MCF 10A (cell line): ENCODE results near the gene WDR4. TPM values are rescaled to one million over a fixed set of nuclear protein-coding genes. Genes with fewer than 3 reads are reported as not detected.

ENCODE experiments used
- BruUV-seq: library from RNA; stranded (reverse); fragments of 400-500 nt; replicated peaks from 2 replicates; lab custom pipeline; 2021; lab: Mats Ljungman, UMichigan
- CTCF ChIA-PET: fragments of 300-600 bp; sonication (Branson Sonifier 250); formaldehyde crosslinking; extraction: SDS; loops from one replicate; lab custom pipeline; 2021; ENCODE audit warnings: antibody characterized with exemption, inconsistent platforms; lab: Yijun Ruan, JAX
- POLR2A ChIA-PET: fragments of 300-600, 350-650 bp; sonication (Branson Sonifier 250); formaldehyde crosslinking; extraction: SDS; loops from one replicate; lab custom pipeline; 2020; ENCODE audit warnings: antibody characterized with exemption, inconsistent platforms; lab: Yijun Ruan, JAX
- DNase-seq: peaks from one replicate; pipeline ENCODE4 v3.0.0-alpha.2; 2018; ENCODE audit not compliant: unreplicated experiment
- H3K27ac Mint-ChIP-seq: one replicate; pipeline ENCODE4 v1.8.0; 2022; ENCODE audit warnings: mild to moderate bottlenecking, low read depth, mixed read lengths; ENCODE audit not compliant: unreplicated experiment
- H3K27me3 Mint-ChIP-seq: one replicate; pipeline ENCODE4 v1.8.0; 2022; ENCODE audit warnings: mixed read lengths; ENCODE audit not compliant: insufficient read depth, unreplicated experiment
- H3K36me3 Mint-ChIP-seq: one replicate; pipeline ENCODE4 v1.8.0; 2022; ENCODE audit warnings: mild to moderate bottlenecking, moderate library complexity, mixed read lengths; ENCODE audit not compliant: insufficient read depth, unreplicated experiment
- H3K4me1 Mint-ChIP-seq: one replicate; pipeline ENCODE4 v1.8.0; 2022; ENCODE audit warnings: mixed read lengths; ENCODE audit not compliant: insufficient read depth, unreplicated experiment
- H3K4me3 Mint-ChIP-seq: one replicate; pipeline ENCODE4 v1.8.0; 2022; ENCODE audit warnings: mild to moderate bottlenecking, moderate library complexity, mixed read lengths; ENCODE audit not compliant: unreplicated experiment
- H3K9me3 Mint-ChIP-seq: one replicate; pipeline ENCODE4 v1.8.0; 2022; ENCODE audit warnings: mixed read lengths; ENCODE audit not compliant: unreplicated experiment
- CTCF ChIP-seq: fragments of 200-600 bp; IDR thresholded peaks from one replicate; pipeline ENCODE4 v1.8.0; 2022; ENCODE audit warnings: antibody characterized with exemption, mild to moderate bottlenecking; ENCODE audit not compliant: unreplicated experiment
- intact Hi-C: fragments of 100-400 bp; cut with micrococcal nuclease; formaldehyde crosslinking; loops from 2 replicates; pipeline ENCODE4 v1.14.1; 2022
- total RNA-seq: library from RNA; stranded (reverse); gene quantifications from 2 replicates; pipeline ENCODE4 v1.2.3, GENCODE V29; 2022

WDR4 gene
- total RNA-seq, 1 experiment from 2014 or later, result 34.4 TPM

DNA sequence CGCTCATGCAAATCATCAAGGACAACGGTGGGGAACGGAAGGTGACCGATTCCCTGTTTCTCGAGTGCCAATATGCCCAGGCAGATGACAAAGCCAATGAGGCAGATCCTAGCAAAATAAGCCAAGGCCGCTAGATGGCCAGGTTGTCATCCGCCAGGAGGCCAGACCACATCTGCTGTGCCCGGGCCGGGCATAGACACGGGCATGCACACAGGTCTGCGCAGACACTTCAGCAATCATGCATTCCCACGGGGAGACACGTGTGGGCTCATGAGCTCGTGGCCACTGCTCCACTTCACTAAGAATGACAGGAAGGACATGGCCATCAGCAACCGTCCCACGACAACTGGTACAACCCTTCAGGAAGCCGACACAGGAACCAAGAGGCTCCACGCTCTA lies 23.4 kb downstream of the WDR4 start:
- BruUV-seq, result no TSS peak
- no peaks in the 10 kb centered on the region for H3K9me3 Mint-ChIP-seq
- intact Hi-C loops, result no loop called here

GRCh38 chr21:42855171-42855936 lies 24.0 kb downstream of the WDR4 start:
- H3K9me3 Mint-ChIP-seq, result no peaks in the 10 kb centered on the region
- no peak for TF ChIP-seq CTCF
- POLR2A ChIA-PET, result interaction anchor here (0.6 kb wide), 1 partner anchor 13 kb away, joined by 3 read pairs; no protein-coding TSS in a partner anchor
- no peak overlapping the region for H3K27ac Mint-ChIP-seq
- H3K4me1 Mint-ChIP-seq, result no peaks in the 10 kb centered on the region
- no TSS peak for BruUV-seq
- CTCF ChIA-PET, result interaction anchor here (0.6 to 0.8 kb wide), 3 partner anchors 9 to 37 kb away, joined by 3 to 4 read pairs (median 4); no protein-coding TSS in a partner anchor
- H3K36me3 Mint-ChIP-seq, result peaks cover 92% of the 10 kb centered on the region
- intact Hi-C loops, result no loop called here
- H3K4me3 Mint-ChIP-seq, result no peak overlapping the region
- DNase-seq, result no peak
- H3K27me3 Mint-ChIP-seq, result no peaks in the 10 kb centered on the region

More for the DNA sequence above, 23.4 kb downstream of the WDR4 start:
- no peaks in the 10 kb centered on the region for H3K27me3 Mint-ChIP-seq
- POLR2A ChIA-PET, result interaction anchor here (0.6 kb wide), 1 partner anchor 13 kb away, joined by 3 read pairs; no protein-coding TSS in a partner anchor
- no peak for DNase-seq
- CTCF ChIA-PET, result no interaction called here
- H3K36me3 Mint-ChIP-seq, result peaks cover 92% of the 10 kb centered on the region
- H3K4me1 Mint-ChIP-seq, result no peaks in the 10 kb centered on the region
- H3K27ac Mint-ChIP-seq, result no peak overlapping the region
- no peak overlapping the region for H3K4me3 Mint-ChIP-seq
- TF ChIP-seq CTCF, result no peak

GRCh38 chr21:42854246-42855010 lies 24.9 kb downstream of the WDR4 start:
- H3K9me3 Mint-ChIP-seq, result no peaks in the 10 kb centered on the region
- H3K4me1 Mint-ChIP-seq, result no peaks in the 10 kb centered on the region
- BruUV-seq, result no TSS peak
- ChIA-PET POLR2A (no interaction called here), CTCF (interaction anchor here (0.6 to 0.8 kb wide), 2 partner anchors 10 to 37 kb away, joined by 3 to 4 read pairs; no protein-coding TSS in a partner anchor)
- H3K27me3 Mint-ChIP-seq, result no peaks in the 10 kb centered on the region
- H3K36me3 Mint-ChIP-seq, result peaks cover 90% of the 10 kb centered on the region
- DNase-seq, result no peak
- intact Hi-C loops, result no loop called here
- no peak for TF ChIP-seq CTCF
- no peak overlapping the region for H3K27ac Mint-ChIP-seq
- no peak overlapping the region for H3K4me3 Mint-ChIP-seq

- CTCF ChIA-PET, result no interaction called here
- peaks cover 93% of the 10 kb centered on the region for H3K36me3 Mint-ChIP-seq
These were observed 25.7 kb downstream of the WDR4 start for GRCh38 chr21:42853621-42854020.

More at GRCh38 chr21:42853621-42854020, 25.7 kb downstream of the WDR4 start:
- intact Hi-C loops, result no loop called here
- no peak for TF ChIP-seq CTCF
- no peak for DNase-seq
- POLR2A ChIA-PET, result interaction anchor here (1.5 kb wide), 1 partner anchor 18 kb away, joined by 4 read pairs; no protein-coding TSS in a partner anchor
- no peaks in the 10 kb centered on the region for H3K4me1 Mint-ChIP-seq
- no TSS peak for BruUV-seq
- no peaks in the 10 kb centered on the region for H3K27me3 Mint-ChIP-seq
- no peak overlapping the region for H3K27ac Mint-ChIP-seq
- H3K4me3 Mint-ChIP-seq, result no peak overlapping the region
- H3K9me3 Mint-ChIP-seq, result no peaks in the 10 kb centered on the region
